ENCODE measurements around the gene CCDC34.

- TF ChIP-seq POLR2A (IDR thresholded peaks at IDR 0.05) (no peak), POLR2AphosphoS5 (IDR thresholded peaks at IDR 0.05) (no peak), CTCF (IDR thresholded peaks at IDR 0.05) (no peak), EP300 (IDR thresholded peaks at IDR 0.05) (no peak)
These were observed 25.0 kb upstream of the CCDC34 start for GRCh38 chr11:27388001-27388400.

All from stomach (tissue), 4 donors.